GM23248 (cell line): ENCODE results near the gene FRMD1.

Experiments
- EZH2 ChIP-seq: fragments of 200-600 bp; sonication (generic); IDR thresholded peaks from 2 replicates; pipeline ENCODE4 v1.6.1; 2018; ENCODE audit warnings: antibody characterized with exemption, mild to moderate bottlenecking; ENCODE audit not compliant: insufficient read depth, poor library complexity, severe bottlenecking
- EZH2phosphoT487 ChIP-seq: fragments of 200-600 bp; sonication (generic); IDR thresholded peaks from 2 replicates; pipeline ENCODE4 v1.6.1; 2018; ENCODE audit warnings: antibody characterized with exemption, moderate library complexity, mild to moderate bottlenecking, low read depth; ENCODE audit not compliant: insufficient read depth

GRCh38 chr6:168086066-168086465 is 7.1 kb upstream of the FRMD1 start:
- no peak for TF ChIP-seq EZH2
- no peak for TF ChIP-seq EZH2phosphoT487
